HG03039 (cell line): Measurements from ENCODE around the gene SEC14L3.

Experiments used
- ATAC-seq: cut with Tn5 transposase; IDR thresholded peaks from one replicate; pipeline ENCODE4 v1.9.1; 2021; ENCODE audit warnings: mild to moderate bottlenecking, moderate library complexity; ENCODE audit not compliant: unreplicated experiment

SEC14L3 gene

GRCh38 chr22:30445438-30446145, 26.2 kb downstream of the SEC14L3 start:
- ATAC-seq, result no peak

DNA sequence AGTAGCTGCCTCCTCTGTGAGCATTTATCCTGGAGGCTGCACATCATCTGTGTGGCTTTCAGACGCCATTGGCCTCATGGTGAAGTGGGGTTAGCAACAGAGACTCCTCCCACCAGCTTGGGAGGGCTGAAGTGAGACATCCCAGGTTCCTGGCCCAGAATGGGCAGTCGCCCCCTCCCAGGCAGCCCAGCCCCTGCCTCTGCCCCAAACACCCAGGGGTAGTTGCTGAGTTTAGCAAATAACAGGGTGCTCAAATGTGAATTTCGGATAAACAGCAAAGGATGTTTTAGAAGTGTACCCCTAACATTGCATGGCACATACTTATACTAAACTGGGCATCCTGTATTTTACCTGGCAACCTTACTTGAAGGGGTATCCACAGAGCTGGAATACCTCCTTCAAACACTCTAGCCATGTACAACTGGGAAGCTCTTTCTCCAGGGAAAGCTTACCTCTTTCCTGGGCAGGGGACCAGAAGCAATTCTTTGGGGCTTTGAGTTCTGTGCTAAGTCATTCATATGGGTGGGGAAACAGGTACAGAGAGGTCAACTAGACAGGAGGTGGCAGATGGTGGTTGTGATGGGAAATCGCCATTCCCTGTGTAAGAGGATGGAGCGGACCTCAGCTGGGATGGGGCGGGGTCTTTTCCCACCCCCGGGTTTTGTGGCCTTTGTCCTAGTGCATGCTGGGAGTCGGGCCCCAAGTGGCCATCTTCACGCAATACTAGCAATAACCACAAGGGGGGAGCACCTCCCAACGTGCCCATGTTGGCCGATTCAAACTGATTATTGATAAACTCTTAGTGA, 27.0 kb downstream of the SEC14L3 start:
- no peak for ATAC-seq

DNA sequence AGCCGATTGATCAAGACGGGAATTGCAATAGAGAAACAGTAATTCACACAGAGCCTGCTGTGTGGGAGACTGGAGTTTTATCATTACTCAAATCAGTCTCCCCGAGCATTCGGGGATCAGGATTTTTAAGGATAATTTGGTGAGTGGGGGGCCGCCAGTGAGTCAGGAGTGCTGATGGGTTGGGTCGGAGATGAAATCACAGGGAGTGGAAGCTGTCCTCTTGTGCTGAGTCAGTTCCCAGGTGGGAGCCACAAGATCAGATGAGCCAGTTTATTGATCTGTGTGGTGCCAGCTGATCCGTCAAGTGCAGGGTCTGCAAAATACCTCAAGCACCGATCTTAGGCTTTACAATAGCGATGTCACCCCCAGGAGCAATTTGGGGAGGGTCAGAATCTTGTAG, 30.7 kb downstream of the SEC14L3 start:
- no peak for ATAC-seq

DNA sequence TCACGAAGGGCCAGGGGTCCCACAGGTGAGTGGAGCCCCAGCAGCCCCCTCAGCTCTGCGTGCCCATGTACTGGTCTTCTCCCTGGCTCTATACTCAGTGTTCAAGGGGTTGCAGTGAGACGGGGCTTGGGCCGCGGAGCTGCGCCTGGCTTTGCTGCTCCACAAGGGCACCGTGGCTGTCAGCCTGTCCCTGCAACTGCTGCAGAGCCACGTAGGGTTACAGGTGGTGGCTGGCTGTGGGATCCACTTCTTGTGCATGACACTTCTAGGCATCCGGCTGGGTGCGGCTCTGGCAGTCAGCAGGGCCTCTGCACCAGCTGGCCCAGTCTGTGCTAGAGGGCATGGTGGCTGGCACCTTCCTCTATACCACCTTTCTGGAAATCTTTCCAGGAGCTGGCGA, 32.0 kb downstream of the SEC14L3 start:
- no peak for ATAC-seq

- no peak for ATAC-seq
These were observed 32.6 kb downstream of the SEC14L3 start for GRCh38 chr22:30439226-30439625.

GRCh38 chr22:30438559-30438958, 33.3 kb downstream of the SEC14L3 start:
- no peak for ATAC-seq

DNA sequence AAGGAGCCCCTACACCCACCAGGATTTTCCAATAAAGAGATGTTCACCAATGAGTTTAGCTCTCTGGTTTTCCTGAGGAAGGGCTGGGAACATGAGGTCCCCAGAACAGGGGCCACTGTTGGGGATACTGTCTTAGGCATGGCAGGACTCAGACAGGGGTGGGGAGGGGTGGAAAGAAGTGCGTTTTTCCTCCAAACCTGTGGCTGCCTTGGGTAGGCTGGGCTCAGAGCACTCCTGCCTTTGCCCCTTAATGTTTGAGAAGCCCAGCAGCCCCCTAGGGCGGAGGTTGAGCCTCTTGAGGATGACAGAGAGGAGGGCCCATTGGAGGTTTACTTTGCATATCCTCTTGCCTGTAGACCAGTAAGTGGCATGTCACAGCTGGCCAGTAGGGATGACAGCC, 35.6 kb downstream of the SEC14L3 start:
- no peak for ATAC-seq

- no peak for ATAC-seq
These were observed 36.1 kb downstream of the SEC14L3 start for GRCh38 chr22:30435674-30436126.

DNA sequence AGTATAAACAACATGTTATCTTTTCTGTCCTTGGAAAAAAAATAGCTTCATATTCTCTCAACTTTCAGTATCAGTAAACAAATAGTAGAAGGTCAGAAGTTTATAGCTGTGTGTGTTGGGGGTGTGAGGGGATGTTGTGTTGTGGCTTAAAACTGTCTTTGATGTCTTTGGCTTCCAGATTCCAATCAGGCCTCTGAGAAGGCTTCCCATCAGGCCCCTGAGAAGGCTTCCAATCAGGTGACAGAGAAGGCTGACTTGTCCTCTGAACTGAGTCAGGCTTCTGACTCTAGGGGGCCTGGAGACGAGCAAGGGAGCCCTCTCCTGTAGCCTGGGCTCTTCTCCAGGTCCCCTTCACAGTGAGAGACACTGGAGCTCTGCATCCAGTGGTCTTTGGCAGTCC, 37.0 kb downstream of the SEC14L3 start:
- no peak for ATAC-seq

GRCh38 chr22:30433773-30434172, 38.0 kb downstream of the SEC14L3 start:
- ATAC-seq, result no peak

DNA sequence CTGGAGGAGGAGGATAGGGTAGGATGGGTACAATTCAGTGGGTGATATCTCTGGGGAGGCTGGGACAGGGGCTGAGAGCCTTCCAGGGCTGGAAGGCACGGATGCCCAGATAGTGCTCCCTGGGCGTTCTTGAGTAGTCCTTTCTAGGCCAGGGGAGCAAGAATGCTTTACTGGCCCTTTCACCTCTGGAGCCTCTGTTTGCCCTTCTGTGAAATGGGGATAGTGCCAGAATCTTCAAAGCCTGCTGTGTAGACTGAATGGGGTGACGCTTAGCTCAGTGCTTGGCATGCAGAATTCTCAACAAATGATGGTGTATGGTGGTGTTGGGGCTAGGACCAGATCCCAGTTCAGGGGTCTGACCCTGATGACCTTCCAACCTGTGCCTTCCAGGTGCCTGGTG, 38.6 kb downstream of the SEC14L3 start:
- no peak for ATAC-seq

- no peak for ATAC-seq
These were observed 39.3 kb downstream of the SEC14L3 start for GRCh38 chr22:30432520-30432919.

DNA sequence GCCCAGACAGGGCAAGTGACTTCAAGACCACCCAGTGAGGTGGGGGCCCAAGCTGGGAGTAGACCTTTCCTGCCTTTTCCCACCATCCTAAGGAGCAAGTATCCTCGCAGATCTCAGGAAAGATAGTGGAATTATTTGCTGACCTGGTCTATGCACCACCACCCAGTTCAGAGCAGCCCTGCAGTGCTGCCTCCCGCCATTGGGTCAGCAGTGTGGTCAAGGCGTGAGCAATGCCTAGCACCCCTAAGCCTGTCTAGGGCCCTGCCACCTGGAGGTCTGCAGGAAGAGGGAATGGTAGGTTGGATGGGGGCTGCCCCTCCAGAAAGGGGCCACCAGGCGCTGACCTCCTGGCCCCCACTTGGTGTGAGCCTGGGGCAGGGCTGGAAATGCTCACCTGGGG, 39.7 kb downstream of the SEC14L3 start:
- no peak for ATAC-seq

GRCh38 chr22:30430933-30431332, 40.9 kb downstream of the SEC14L3 start:
- no peak for ATAC-seq

GRCh38 chr22:30429887-30430286, 41.9 kb downstream of the SEC14L3 start:
- no peak for ATAC-seq

GRCh38 chr22:30427871-30428270, 43.9 kb downstream of the SEC14L3 start:
- ATAC-seq, result no peak

- ATAC-seq, result no peak
These were observed 45.1 kb downstream of the SEC14L3 start for GRCh38 chr22:30426388-30427353.

DNA sequence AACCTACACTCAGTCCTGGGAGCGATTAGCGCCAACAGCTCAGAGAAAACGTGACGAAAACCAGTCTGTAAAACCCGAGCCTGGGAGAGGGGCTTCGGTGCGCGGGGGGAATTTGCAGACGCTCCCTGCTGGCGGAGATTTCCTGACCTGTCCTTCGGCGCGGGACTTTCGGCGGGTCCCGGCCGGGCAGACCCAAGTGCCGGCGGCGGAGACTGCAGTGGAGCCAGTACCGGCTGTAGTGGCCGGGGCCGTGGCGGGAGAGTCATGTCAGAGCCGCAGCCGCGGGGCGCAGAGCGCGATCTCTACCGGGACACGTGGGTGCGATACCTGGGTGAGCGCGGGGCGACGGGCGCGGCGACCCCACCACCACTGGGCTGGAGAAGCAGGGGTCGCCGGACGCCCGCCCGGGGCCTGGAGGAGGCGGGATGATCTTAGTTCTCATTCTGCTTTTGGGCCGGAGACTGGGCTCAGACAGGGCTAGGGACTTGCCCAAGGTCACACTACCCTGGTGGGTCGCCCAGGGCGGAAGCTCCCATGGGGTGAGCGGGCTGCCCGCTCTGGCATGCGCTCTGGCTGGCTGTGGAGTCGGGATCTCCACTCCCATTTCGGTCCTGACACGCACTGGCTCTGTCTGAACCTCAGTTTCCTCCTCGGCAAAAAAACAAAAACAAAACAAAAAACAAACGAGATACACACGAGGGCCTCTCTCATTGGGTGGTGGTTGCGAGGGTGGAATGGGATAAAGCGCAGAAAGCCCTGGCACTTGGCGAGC, 46.0 kb downstream of the SEC14L3 start, which contains the start of gene MTFP1:
TSS of gene MTFP1 (plus strand) at position 153 of the 772 bp plus-strand sequence. CDS start at position 265, 112 bp downstream.
- ATAC-seq, result no peak

GRCh38 chr22:30425327-30425615, 46.5 kb downstream of the SEC14L3 start:
- no peak for ATAC-seq

DNA sequence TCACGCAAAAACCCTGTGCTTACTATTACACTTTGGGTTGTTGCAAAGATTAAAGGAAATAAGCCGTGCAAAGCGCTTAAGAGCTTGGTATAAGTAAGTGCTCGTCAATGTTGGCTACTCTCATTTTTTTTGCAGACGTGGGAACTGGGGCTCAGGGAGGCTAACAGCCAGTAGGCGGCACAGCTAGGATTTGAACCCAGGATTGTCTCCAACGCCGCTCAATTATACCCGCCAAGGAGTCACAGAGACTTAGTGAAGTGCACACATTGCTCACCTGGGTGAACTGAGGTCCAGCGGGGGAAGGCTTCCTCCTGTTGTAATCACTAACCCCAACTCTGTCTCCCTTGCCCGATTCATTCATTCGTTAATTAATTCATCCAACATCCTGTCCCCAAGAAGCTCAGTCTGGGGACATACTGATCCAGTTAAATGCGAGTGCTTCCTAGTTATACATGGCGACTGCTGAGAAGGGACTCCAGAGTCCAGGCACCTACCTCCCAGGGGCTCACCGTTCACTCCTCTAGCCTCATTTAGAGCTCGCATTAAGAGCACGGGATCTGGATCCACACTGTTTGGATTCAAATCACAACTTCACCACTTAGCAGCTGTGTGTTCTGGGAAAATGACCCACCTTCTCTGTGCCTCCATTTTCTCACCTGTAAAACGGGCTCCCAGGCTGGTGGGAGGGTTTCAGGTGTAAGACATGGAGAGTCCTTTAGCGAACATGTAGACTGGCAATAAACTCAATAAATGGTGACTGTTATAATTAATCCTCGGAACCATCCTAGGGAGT, 47.1 kb downstream of the SEC14L3 start:
- no peak for ATAC-seq
